Measurements from ENCODE around the gene OTUD7B. TPM values are rescaled to one million over a fixed set of nuclear protein-coding genes. Genes with fewer than 3 reads are reported as not detected.

OTUD7B gene
- total and polyA plus RNA-seq, 2 of the 8 experiments (the other 6 are each of a cell fraction or from before 2014, with no cell fraction given) = 4.2 to 21.5 TPM

GRCh38 chr1:149936170-149936991 lies 74.1 kb downstream of the OTUD7B start, which contains the start of gene MTMR11 (continued):
- TF ChIP-seq RFX5 (IDR thresholded peaks at IDR 0.05; ENCODE audit: borderline replicate concordance, low read depth, low read length) (no peak), BRCA1 (IDR thresholded peaks at IDR 0.05; ENCODE audit: low read depth, low read length) (no peak), CHD2 (IDR thresholded peaks at IDR 0.05; ENCODE audit: low read length) (no peak), ASH2L (IDR thresholded peaks at IDR 0.05; ENCODE audit: low read length) (no peak), KDM4A (IDR thresholded peaks at IDR 0.05; ENCODE audit: low read depth, low read length, severe bottlenecking) (no peak), ZNF274 (IDR thresholded peaks at IDR 0.05; ENCODE audit: borderline replicate concordance, extremely low read depth, low read length) (no peak), HDAC2 (IDR thresholded peaks at IDR 0.05; ENCODE audit: borderline replicate concordance in 1 of 2, low read depth in 2 of 2, low read length in 2 of 2) (no peak), BCL11A (IDR thresholded peaks at IDR 0.05; ENCODE audit: low read depth in 2 of 2, low read length in 2 of 2) (no peak), SIX5 (IDR thresholded peaks at IDR 0.05; ENCODE audit: low read depth, low read length) (no peak), EP300 (IDR thresholded peaks at IDR 0.05; ENCODE audit: borderline replicate concordance in 1 of 2, low read depth in 2 of 2, low read length in 2 of 2) (no peak)

Measured in H1 (cell line).